K562 (cell line): ENCODE results near the gene EPB41L4A. TPM values are rescaled to one million over a fixed set of nuclear protein-coding genes. Genes with fewer than 3 reads are reported as not detected.

Experiments
- BCLAF1 ChIP-seq, 2 experiments: fragments of 450-650 bp in 1 of 2; IDR thresholded peaks; 2 replicates each; pipeline ENCODE4 v1.6.1; 2011 to 2017; ENCODE audit warnings: low read depth in 2 of 2, antibody characterized with exemption in 1 of 2, borderline replicate concordance in 1 of 2, low read length in 1 of 2, mild to moderate bottlenecking in 1 of 2, mixed read lengths in 1 of 2; ENCODE audit not compliant: control insufficient read depth in 1 of 2
- CGGBP1 ChIP-seq: fragments of 250-450 bp; sonication (Bioruptor Pico); IDR thresholded peaks from 2 replicates; pipeline ENCODE4 v1.9.0; 2021; ENCODE audit warnings: mild to moderate bottlenecking
- FIP1L1 ChIP-seq: fragments of 200-400 bp; formaldehyde crosslinking; IDR thresholded peaks from 2 replicates; pipeline ENCODE4 v1.6.1; 2018; ENCODE audit warnings: mild to moderate bottlenecking, low read depth, low read length; ENCODE audit not compliant: poor library complexity, severe bottlenecking
- FOXO4 ChIP-seq: fragments of 450-650 bp; formaldehyde crosslinking; IDR thresholded peaks from 2 replicates; pipeline ENCODE4 v1.4.0; 2020; ENCODE audit warnings: mild to moderate bottlenecking, moderate library complexity
- MED1 ChIP-seq: sonication (generic); formaldehyde crosslinking; IDR thresholded peaks from 2 replicates; pipeline ENCODE4 v1.8.1; 2023; ENCODE audit warnings: missing genetic modification reagents, borderline replicate concordance
- MTA2 ChIP-seq: fragments of 450-650 bp; IDR thresholded peaks from 2 replicates; pipeline ENCODE4 v1.6.1; 2016; ENCODE audit warnings: low read depth
- NR0B1 ChIP-seq: fragments of 450-650 bp; IDR thresholded peaks from one replicate; pipeline ENCODE4 v1.6.1; 2018; ENCODE audit warnings: mild to moderate bottlenecking, moderate library complexity; ENCODE audit not compliant: partially characterized antibody
- OTX1 ChIP-seq: fragments of 450-650 bp; formaldehyde crosslinking; IDR thresholded peaks from 2 replicates; pipeline ENCODE4 v1.4.0; 2022; ENCODE audit warnings: mild to moderate bottlenecking
- PTBP1 ChIP-seq: fragments of 200-400 bp; formaldehyde crosslinking; IDR thresholded peaks from 2 replicates; pipeline ENCODE4 v1.6.1; 2017; ENCODE audit warnings: low read depth, low read length
- RBM17 ChIP-seq: fragments of 200-400 bp; formaldehyde crosslinking; IDR thresholded peaks from 2 replicates; pipeline ENCODE4 v1.6.1; 2017; ENCODE audit warnings: low read depth, mild to moderate bottlenecking, low read length, borderline replicate concordance
- SIX5 ChIP-seq, 2 experiments: IDR thresholded peaks; 2 replicates each; pipeline ENCODE4 v1.6.1; 2011; ENCODE audit warnings: low read length in 2 of 2, borderline replicate concordance in 1 of 2, low read depth in 1 of 2, mild to moderate bottlenecking in 1 of 2, moderate library complexity in 1 of 2; ENCODE audit not compliant: insufficient read depth in 1 of 2
- YY1 ChIP-seq, 3 experiments: IDR thresholded peaks; 2 replicates each; pipeline ENCODE4 v1.6.1; 2011; ENCODE audit warnings: low read length in 2 of 3, mild to moderate bottlenecking in 2 of 3, moderate library complexity in 2 of 3, borderline replicate concordance in 1 of 3, control low read depth in 1 of 3, low read depth in 1 of 3; ENCODE audit not compliant: insufficient read depth in 3 of 3, insufficient replicate concordance in 2 of 3, control insufficient read depth in 1 of 3, insufficient read length in 1 of 3; ENCODE audit errors: extremely low read depth in 1 of 3
- ZBTB26 ChIP-seq: fragments of 450-650 bp; formaldehyde crosslinking; IDR thresholded peaks from 2 replicates; pipeline ENCODE4 v1.4.0; 2022; ENCODE audit warnings: missing genetic modification characterization
- ZEB2 ChIP-seq: fragments of 450-650 bp; IDR thresholded peaks from 2 replicates; pipeline ENCODE4 v1.6.1; 2016
- ZFPM2 ChIP-seq: fragments of 250-450 bp; sonication (Bioruptor Pico); IDR thresholded peaks from 2 replicates; pipeline ENCODE4 v1.5.1; 2022; ENCODE audit warnings: mild to moderate bottlenecking
- ZNF41 ChIP-seq: fragments of 250-450 bp; sonication (Bioruptor Pico); conservative IDR thresholded peaks from 2 replicates; pipeline ENCODE4 v1.4.0; 2020; ENCODE audit warnings: mild to moderate bottlenecking
- ZNF707 ChIP-seq: fragments of 250-450 bp; sonication (Bioruptor Pico); conservative IDR thresholded peaks from 2 replicates; pipeline ENCODE4 v1.8.0; 2022; ENCODE audit warnings: inconsistent platforms, mild to moderate bottlenecking, moderate library complexity
- polyA plus RNA-seq, 8 experiments: library from polyadenylated mRNA; depleted of rRNA in 4 of 8; stranded (reverse) in 5 of 8; unstranded in 3 of 8; fragments of >200 nt; fragmentation: Nextera tagmentation in 2 of 8; fragmentation: Illumina TruSeq in 1 of 8; extraction: Ambion mirVana in 2 of 8; extraction: Trizol in 1 of 8; gene quantifications; 2 replicates each; pipeline versions ENCODE4 v1.2.1 to v1.2.3, GENCODE V29; 2011 to 2014; ENCODE audit warnings: inconsistent platforms in 1 of 8, missing spikeins in 1 of 8
- total RNA-seq, 7 experiments: library from RNA; depleted of rRNA in 6 of 7; stranded (reverse); fragments of >200 nt in 6 of 7; fragmentation: Illumina TruSeq in 2 of 7; extraction: Trizol in 2 of 7; gene quantifications; 2 replicates each; pipeline versions ENCODE4 v1.2.1 to v1.2.3, GENCODE V29; 2011 to 2021; ENCODE audit warnings: low replicate concordance in 1 of 7

EPB41L4A gene
- total and polyA plus RNA-seq, 9 of the 15 experiments (the other 6 are each of a cell fraction or from before 2014, with no cell fraction given): 0.04 to 0.35 (median 0.12) TPM; not detected in 3

- TF ChIP-seq MED1 (CRISPR knock-in tag) (no peak), SIX5 (IDR thresholded peaks at IDR 0.05; ENCODE audit: borderline replicate concordance in 1 of 2, insufficient read depth in 1 of 2, low read depth in 1 of 2, low read length in 2 of 2) (peak; percentile 62 to 83), NR0B1 (no peak), BCLAF1 (IDR thresholded peaks at IDR 0.05; ENCODE audit: borderline replicate concordance in 1 of 2, control insufficient read depth in 1 of 2, low read depth in 2 of 2, low read length in 1 of 2) (peak; percentile 75 to 94; a peak in 3 of 4 replicates), PTBP1 (no peak), ZNF41 (CRISPR knock-in tag) (peak; percentile 62; the same call in 1 of the 2 replicates), ZEB2 (no peak; the same call in 1 of the 2 replicates), FOXO4 (CRISPR knock-in tag) (no peak), RBM17 (no peak), ZNF707 (CRISPR knock-in tag) (no peak), ZFPM2 (no peak), CGGBP1 (CRISPR knock-in tag) (no peak), OTX1 (CRISPR knock-in tag) (peak; percentile 82), FIP1L1 (peak; percentile 84), YY1 (IDR thresholded peaks at IDR 0.05; ENCODE audit: borderline replicate concordance in 1 of 3, control insufficient read depth in 1 of 3, extremely low read depth in 1 of 3, insufficient read depth in 3 of 3, insufficient read length in 1 of 3, insufficient replicate concordance in 2 of 3, low read depth in 1 of 3, low read length in 2 of 3) (peak in 2 of 3 experiments; percentile 76 to 80), MTA2 (no peak), ZBTB26 (CRISPR knock-in tag) (no peak)
Measured at GRCh38 chr5:112160652-112161391, 258.3 kb downstream of the EPB41L4A start (continued).
